Measurements from ENCODE around the gene RIOK2.

GRCh38 chr5:97125125-97125683, 57.8 kb downstream of the RIOK2 start:
- no peak for TF ChIP-seq CTCF (IDR thresholded peaks at IDR 0.05; ENCODE audit: insufficient read depth, low read length, poor library complexity, severe bottlenecking)
- TF ChIP-seq EZH2phosphoT487 (conservative IDR thresholded peaks at IDR 0.05; ENCODE audit: low read length): no peak

Measured in SU-DHL-6 (cell line).